Activated CD4-positive, alpha-beta T cell treated with anti-CD3 and anti-CD28 coated beads for 24 hours (primary cell): ENCODE data around the gene CARD8.

Experiments used
- DNase-seq, 2 donors: peaks; one replicate each; pipeline ENCODE4 v3.0.0-alpha.2; 2020; ENCODE audit warnings: low read depth in 2 of 2

CARD8 gene

DNA sequence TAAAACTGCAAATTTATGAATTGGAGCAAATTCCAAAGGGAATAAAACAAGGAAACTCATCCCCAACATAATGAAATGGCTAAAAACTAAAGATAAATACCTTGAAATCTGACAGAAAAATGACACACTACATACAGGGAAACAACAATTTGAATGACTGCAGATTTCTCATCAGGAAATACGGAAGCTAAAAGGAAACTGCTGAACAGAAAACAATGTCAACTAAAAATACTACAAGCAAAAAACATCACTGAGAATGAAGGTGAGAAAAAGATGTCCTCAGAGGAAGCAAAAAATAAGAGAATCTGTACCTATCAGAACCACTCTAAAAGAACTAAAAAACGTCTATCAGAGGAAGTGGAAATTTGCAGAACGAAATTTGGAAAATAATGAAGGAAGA, 45.7 kb downstream of the CARD8 start:
- DNase-seq = no peak

DNA sequence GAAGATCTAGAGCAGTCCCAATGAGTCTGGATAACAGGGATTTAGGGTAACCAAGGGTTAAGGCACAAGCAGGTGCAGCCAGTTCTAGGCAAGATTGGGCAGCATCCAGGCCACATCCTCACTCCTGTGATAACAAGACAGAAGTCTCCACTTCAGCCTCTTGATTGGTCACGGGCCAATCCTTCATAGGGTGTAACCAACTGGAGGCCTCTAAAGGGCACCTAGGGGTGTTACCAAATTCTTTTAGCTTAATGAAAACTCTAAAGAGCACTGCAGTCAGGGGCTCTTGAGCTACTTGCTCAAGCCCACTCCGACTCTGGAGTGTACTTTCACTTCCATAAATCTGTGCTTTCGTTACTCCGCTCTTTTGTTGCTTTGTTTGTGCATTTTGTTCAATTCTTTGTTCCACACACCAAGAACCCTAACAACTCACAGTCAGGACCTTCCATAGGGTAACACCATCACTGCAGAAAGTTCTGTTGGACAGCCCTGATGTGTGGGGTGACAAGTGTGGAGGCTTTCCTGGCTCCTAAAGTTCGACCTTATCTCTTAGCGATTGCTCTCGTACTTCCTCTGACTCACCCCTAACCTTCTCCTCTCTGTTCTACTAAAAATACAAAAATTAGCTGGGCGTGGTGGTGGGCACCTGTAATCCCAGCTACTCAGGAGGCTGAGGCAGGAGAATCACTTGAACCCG, 49.2 kb downstream of the CARD8 start:
- DNase-seq = no peak

- peak; percentile 85 to 87 for DNase-seq
Observed at GRCh38 chr19:48203794-48204628, 51.7 kb downstream of the CARD8 start.

- no peak for DNase-seq
Observed at GRCh38 chr19:48203222-48203793, 52.4 kb downstream of the CARD8 start.

DNA sequence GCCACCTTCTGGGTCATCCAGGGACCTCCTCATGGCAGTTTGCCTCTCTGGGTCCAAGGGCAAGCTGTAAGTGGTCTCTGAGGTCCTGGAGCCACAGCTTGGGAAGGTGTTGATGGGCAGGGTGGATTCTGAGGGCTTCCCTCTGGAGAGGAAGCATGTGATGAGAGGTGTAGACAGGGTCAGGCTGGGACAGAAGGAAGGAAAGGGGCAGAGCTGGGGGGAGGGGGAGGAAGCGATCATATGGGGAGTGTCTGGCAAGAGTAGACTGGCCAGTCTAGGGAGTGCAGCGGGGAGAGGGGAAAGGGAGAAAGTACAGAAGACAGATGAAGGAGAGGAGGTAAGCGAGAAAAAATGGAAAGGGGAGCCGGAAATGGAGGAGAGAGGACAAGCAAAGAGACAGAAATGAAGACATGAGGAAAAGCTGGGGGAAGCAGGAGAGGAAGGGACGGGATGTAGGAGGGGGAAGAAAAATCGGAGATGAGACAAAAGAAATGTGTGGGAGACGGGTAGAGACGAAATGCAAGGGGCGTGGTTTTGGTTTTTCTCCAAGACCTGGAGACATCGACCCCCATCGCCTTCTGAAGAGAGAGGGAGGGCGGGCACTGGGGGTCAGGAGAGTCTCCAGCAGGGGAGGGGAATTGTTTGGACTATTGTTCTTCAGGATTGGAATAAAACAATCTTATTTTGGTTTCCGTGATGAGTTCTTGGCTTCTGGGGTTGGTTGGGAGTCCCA, 58.6 kb downstream of the CARD8 start:
- DNase-seq = no peak

GRCh38 chr19:48196321-48196763, 59.4 kb downstream of the CARD8 start:
- DNase-seq = no peak

DNA sequence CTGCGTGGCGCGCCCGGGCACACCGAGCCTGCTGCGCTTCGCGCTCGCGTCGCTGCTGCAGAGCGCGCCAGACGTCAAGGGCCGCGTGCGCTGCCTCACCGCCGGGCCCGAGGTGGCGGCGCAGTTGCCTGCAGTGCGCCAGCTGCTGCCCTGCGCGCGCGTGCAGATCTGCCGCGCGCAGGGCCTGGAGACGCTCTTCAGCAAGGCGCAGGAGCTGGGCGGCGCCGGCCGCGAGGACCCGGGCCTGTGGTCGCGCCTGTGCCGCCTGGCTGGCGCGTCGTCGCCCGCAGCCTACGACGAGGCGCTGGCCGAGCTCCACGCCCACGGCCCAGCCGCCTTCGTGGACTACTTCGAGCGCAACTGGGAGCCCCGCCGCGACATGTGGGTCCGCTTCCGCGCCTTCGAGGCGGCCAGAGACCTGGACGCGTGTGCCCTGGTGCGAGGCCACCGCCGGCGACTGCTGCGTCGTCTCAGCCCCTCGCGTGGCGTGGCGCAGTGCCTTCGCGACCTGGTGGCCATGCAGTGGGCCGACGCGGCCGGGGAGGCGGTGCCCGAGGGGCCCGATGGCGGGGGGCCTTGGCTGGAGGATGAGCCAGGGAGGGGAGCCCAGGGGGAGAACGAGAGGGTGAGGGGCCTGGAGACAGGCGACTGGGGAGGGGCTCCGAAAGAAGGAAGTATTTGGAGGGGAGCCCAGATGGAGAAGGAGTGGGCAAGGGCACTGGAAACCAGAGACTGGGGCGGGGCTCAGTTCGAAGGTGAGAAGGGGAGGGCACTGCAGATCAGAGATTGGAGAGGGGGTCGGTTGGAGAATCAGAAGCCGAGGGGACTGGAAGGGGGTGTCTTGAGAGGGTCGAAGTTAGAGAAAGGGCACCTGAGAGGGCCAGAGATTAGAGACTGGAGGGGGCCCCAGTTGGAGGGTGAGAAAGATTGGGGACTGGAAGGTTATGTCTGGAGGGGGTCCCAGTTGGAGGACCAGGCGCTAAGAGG, 60.6 kb downstream of the CARD8 start:
- no peak for DNase-seq

GRCh38 chr19:48194041-48194843, 61.5 kb downstream of the CARD8 start:
- DNase-seq = peak in 1 of 2 donors; percentile 13

GRCh38 chr19:48192750-48193149, 63.0 kb downstream of the CARD8 start:
- no peak for DNase-seq

DNA sequence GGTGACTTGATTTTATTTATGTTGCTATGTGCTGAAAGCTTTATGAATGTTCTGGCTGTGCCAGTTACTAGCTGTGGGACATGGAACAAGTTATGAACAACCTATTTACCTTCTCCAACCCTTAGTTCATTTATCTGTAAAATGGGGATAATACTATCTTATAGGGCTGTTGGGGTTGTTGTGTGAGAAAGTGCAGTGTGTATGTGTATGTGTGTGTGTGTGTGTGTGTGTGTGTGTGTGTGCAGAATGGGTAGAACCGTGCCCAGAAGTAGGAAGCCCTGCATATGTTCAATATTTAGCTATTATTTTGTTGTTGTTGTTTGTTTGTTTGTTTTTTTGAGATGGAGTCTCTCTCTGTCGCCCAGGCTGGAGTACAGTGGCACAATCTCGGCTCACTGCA, 64.8 kb downstream of the CARD8 start:
- no peak for DNase-seq

GRCh38 chr19:48190288-48190884, 65.3 kb downstream of the CARD8 start:
- DNase-seq = peak in 1 of 2 donors; percentile 47

GRCh38 chr19:48186541-48186991, 69.1 kb downstream of the CARD8 start:
- DNase-seq = no peak

DNA sequence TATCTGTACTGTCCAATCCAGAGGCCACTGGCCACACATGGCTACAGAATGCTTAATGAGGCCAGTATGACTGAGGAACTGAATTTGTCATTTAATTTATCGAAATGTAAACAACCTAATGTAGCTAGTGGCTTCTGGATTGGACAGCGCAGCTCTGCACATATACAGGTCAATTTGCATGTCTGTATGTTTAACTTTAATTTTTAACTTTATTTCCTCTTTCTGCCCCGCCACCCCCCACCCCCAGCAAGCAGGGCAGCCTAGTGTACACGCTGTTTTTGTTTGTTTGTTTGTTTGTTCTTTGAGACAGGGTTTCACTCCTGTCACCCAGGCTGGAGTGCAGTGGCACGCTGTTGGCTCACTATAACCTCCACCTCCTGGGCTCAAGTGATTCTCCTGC, 69.7 kb downstream of the CARD8 start:
- no peak for DNase-seq

DNA sequence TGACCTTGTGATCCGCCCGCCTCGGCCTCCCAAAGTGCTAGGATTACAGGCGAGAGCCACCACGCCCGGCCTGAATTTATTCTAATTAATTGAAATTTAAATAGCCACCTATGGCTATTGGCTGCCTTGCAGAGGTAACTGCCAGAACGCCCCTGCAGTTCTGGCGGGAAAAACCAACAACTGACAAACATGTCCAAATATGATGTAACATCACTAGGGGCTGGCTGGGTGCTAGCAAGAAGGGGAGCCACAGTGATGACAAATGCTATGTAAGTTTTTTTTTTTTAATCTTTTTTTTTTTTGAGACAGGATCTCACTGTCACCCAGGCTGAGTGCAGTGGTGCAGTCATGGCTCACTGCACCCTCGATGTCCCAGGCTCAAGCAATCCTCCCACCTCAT, 72.4 kb downstream of the CARD8 start:
- no peak for DNase-seq

GRCh38 chr19:48182434-48182833, 73.3 kb downstream of the CARD8 start:
- no peak for DNase-seq

- DNase-seq = no peak
Observed at GRCh38 chr19:48181505-48181904, 74.2 kb downstream of the CARD8 start.

GRCh38 chr19:48176226-48176625, 79.5 kb downstream of the CARD8 start:
- no peak for DNase-seq

DNA sequence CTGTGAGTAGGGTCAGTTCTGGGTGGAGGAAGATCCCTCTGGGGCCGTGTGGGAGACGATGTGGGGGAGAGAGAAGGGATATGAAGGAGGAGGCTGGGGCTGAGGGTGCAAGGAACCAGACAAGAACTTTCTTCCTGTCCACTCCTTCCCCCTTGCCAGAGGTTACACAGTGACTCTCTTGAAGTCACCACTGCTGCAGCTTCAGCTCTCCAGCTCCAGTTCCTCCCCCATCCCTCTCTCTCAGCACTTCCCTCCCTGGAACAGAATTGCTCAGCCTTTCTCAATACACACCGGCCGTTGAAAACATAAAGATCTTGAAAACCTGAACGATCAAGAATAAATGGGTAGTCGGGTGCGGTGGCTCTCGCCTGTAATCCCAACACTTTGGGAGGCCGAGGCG, 80.1 kb downstream of the CARD8 start:
- no peak for DNase-seq

DNA sequence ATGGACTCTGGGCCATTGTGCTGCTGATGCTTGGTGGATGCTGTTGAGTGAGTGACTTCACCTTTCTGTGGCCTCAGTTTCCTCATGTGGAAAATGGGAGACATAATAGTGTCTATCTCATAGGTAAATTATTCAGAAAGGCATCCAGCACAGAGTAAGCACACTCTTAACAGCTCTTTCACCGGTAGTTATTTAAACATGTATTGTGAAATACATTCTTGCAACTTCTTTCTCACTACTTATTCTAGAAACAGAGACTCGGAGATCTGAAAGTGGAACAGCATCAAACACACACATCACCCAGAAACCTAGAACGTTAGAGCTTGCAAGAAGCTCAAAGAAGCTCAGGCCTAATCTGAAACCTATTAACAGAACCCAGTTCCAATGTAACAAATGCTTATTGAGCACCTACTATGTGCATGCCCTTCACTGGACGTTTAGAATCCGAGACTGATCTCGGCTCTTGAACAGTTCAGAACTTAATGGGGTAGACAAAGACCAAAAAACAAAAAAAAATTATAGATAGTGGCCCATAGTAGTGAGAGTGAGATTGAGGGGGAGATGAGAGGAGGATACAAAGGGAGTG, 81.2 kb downstream of the CARD8 start:
- no peak for DNase-seq
